Kidney epithelial cell (primary cell): ENCODE measurements around the gene SPOCD1. TPM values are rescaled to one million over a fixed set of nuclear protein-coding genes. Genes with fewer than 3 reads are reported as not detected.

Source experiments
- DNase-seq: peaks from one replicate; pipeline ENCODE4 v3.0.0-alpha.2; 2010; ENCODE audit warnings: low read depth
- H3K27me3 ChIP-seq: 2 replicates; pipeline ENCODE4 v1.6.0; 2011; ENCODE audit warnings: low read length; ENCODE audit not compliant: control insufficient read depth, insufficient read depth
- H3K36me3 ChIP-seq: 2 replicates; pipeline ENCODE4 v1.5.1; 2011; ENCODE audit warnings: low read length; ENCODE audit not compliant: control insufficient read depth, insufficient read depth
- H3K4me3 ChIP-seq: 2 replicates; pipeline ENCODE4 v1.5.1; 2011; ENCODE audit warnings: low read depth, mild to moderate bottlenecking, control low read depth, low read length
- total RNA-seq: library from RNA; depleted of rRNA; stranded (reverse); fragments of >200 nt; gene quantifications from 2 replicates; pipeline ENCODE4 v1.2.3, GENCODE V29; 2015
- TF ChIP-seq, protein P1 (sequence below): IDR thresholded peaks from 2 replicates; pipeline ENCODE4 v1.5.1; 2011; ENCODE audit warnings: mild to moderate bottlenecking, moderate library complexity, low read length, control low read depth, inconsistent platforms; ENCODE audit not compliant: insufficient read depth, poor library complexity, severe bottlenecking

Gene SPOCD1
- total RNA-seq, 1 donor from 2014 or later: 31.8 TPM

DNA sequence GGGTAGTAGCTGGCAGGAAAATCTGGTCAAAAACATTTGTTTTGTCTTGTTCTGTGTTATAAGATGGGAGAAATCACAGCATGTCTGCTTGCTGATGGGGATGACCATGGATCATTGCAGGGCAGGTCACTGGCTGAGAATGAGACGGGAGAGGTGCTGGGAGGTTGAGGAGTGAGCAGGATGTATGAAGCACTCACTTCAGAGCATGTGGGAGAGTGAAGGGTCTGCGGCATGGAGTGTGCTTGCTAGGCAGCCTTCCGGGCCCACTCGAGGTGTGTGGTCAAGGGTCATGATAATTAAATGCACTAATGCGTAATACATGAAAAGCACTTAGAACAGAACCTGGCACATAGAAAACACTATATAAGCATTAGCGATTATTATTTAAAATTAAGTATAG lies 42.0 kb upstream of the SPOCD1 start:
- no peak for DNase-seq
- H3K27me3 ChIP-seq: no peaks in the 10 kb centered on the region
- no peaks in the 10 kb centered on the region for H3K36me3 ChIP-seq
- H3K4me3 ChIP-seq: no peak overlapping the region
- TF ChIP-seq, protein P1, sequence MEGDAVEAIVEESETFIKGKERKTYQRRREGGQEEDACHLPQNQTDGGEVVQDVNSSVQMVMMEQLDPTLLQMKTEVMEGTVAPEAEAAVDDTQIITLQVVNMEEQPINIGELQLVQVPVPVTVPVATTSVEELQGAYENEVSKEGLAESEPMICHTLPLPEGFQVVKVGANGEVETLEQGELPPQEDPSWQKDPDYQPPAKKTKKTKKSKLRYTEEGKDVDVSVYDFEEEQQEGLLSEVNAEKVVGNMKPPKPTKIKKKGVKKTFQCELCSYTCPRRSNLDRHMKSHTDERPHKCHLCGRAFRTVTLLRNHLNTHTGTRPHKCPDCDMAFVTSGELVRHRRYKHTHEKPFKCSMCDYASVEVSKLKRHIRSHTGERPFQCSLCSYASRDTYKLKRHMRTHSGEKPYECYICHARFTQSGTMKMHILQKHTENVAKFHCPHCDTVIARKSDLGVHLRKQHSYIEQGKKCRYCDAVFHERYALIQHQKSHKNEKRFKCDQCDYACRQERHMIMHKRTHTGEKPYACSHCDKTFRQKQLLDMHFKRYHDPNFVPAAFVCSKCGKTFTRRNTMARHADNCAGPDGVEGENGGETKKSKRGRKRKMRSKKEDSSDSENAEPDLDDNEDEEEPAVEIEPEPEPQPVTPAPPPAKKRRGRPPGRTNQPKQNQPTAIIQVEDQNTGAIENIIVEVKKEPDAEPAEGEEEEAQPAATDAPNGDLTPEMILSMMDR: no peak

DNA sequence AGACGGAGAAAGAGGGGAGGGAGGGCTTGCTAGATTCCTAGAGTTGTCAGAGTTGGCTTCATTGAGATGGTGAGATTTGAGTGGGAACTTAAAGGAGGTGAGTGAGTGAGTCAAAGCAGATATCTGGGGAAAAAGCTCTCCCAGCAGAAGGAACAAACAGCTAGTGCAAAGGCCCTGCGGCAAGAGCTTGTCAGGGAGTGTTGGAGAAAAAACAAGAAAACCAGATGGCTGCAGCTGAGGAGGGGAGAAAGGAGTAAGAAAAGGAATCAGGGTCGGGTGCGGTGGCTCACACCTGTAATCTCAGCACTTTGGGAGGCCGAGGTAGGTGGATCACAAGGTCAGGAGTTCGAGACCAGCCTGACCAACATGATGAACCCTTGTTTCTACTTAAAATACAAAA lies 40.3 kb upstream of the SPOCD1 start:
- Histone ChIP-seq H3K4me3 (no peak overlapping the region), H3K36me3 (no peaks in the 10 kb centered on the region), H3K27me3 (no peaks in the 10 kb centered on the region)
- DNase-seq: no peak
- TF ChIP-seq, protein P1: no peak

DNA sequence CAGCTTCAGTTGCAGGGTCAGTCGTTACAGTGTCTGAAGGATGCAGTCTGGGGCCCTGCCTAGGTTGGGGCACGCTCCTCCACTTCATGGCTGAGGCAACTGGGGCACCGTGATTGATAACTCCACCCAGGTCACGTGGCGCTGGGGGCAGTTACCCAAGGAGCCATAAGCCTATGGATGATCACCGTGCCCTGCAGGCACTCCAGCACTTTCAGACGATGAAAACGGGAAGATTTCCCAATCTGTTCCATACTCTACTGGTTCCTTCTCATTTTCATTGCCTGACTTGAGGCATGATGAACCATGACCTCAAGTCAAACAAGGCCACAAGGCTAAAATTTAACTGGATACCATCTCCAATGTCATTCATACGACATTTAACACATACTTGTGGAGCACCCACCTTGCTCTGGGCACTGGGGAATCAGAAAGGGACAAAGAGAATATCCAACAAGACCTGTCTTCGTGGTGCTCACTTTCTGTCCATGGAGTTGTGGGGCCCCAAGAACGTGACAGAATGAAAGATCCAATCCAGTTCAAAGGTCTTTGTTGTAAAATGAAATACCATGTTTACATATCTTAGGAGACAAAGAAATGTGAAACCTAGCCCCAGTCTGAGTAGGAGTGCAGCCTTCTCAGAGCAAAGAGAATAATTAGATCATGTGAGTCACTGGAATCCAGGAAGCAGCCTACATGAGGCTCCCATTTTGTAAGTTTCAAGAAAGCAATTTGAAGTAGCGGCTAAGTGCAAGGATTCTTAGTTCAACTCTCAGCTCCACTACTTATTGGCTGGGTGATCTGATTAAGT lies 39.4 kb upstream of the SPOCD1 start:
- H3K27me3 ChIP-seq: no peaks in the 10 kb centered on the region
- no peak for DNase-seq
- no peak overlapping the region for H3K4me3 ChIP-seq
- TF ChIP-seq, protein P1: no peak
- no peaks in the 10 kb centered on the region for H3K36me3 ChIP-seq

DNA sequence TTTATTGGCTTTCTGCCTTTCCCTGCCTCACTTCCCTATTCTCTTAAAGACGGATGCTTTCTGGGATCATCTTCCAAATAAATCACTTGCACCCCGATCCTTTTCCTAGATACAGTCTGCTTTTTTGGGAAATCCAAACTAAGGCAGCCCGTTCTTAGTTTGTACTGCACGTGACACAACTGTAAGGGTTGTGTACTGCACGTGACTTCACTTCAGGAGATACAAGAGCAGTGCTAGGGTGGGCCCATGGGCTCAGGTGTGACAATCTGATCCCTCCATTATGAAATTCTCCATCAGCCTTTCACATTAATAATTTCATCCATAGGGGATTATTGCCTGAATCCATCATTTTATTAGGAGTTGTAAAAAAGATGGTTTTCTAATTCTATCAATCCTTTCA lies 33.8 kb upstream of the SPOCD1 start:
- DNase-seq: no peak
- Histone ChIP-seq H3K27me3 (no peaks in the 10 kb centered on the region), H3K36me3 (no peaks in the 10 kb centered on the region), H3K4me3 (no peak overlapping the region)
- TF ChIP-seq, protein P1: no peak

DNA sequence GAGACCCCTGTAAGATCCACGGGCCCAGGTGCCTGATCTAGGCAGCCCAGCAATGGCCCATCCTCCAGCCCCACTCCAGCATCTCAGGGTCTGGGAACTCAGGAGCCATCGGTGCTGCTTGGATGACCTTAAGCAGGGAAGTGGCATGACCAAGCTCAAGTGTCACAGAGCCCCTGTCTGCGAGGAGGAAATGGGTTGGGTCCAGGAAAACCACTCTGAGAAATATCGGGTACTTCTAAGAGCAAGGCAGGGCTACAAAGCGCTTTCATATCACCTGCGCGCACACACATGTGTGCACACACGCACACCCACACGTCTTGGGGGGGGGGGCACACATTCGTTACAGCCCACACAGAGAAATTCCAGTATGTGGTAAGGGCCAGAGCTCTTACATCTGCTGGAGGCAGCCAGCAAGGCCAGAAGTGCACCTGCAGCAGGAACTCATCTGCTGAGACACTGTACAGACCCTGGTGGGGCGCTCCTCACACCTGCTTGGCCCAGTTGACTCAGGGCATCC lies 32.6 kb upstream of the SPOCD1 start:
- TF ChIP-seq, protein P1: no peak
- no peak for DNase-seq
- H3K36me3 ChIP-seq: no peaks in the 10 kb centered on the region
- H3K27me3 ChIP-seq: no peaks in the 10 kb centered on the region
- no peak overlapping the region for H3K4me3 ChIP-seq
